Activated CD8-positive, alpha-beta T cell treated with anti-CD3 and anti-CD28 coated beads, Interleukin-2, amount 10 ng/mL, durations not matched to agents 7 days and 5 days (primary cell): ENCODE data around the gene SENP2. TPM values are rescaled to one million over a fixed set of nuclear protein-coding genes. Genes with fewer than 3 reads are reported as not detected.
"Not testable (repeated sequence)": the region's sequence is repeated elsewhere in the genome, so short reads cannot be mapped to it uniquely, and the experiment has no call there.

Source experiments
- ATAC-seq: fragments of 150-1000 bp; cut with Tn5 transposase; one replicate; pipeline ENCODE4 v1.10.0; 2021; ENCODE audit warnings: moderate library complexity
- CTCF ChIA-PET: fragments of 350-600 bp; sonication (Branson Sonifier 250); formaldehyde crosslinking; loops from one replicate; lab custom pipeline; 2021; ENCODE audit warnings: antibody characterized with exemption; lab: Charles Lee
- POLR2A ChIA-PET: fragments of 350-600 bp; sonication (Branson Sonifier 250); formaldehyde crosslinking; loops from one replicate; lab custom pipeline; 2021; ENCODE audit warnings: antibody characterized with exemption; lab: Charles Lee
- DNase-seq: peaks from one replicate; pipeline ENCODE4 v3.0.0-alpha.2; 2020
- H3K27ac Mint-ChIP-seq: one replicate; pipeline ENCODE4 v1.8.0; 2021; ENCODE audit warnings: mild to moderate bottlenecking, mixed read lengths
- H3K27me3 Mint-ChIP-seq: one replicate; pipeline ENCODE4 v1.8.0; 2021; ENCODE audit warnings: low read depth, mixed read lengths
- H3K36me3 Mint-ChIP-seq: one replicate; pipeline ENCODE4 v1.8.0; 2021; ENCODE audit warnings: low read depth, mixed read lengths
- H3K4me1 Mint-ChIP-seq: one replicate; pipeline ENCODE4 v1.8.0; 2021; ENCODE audit warnings: low read depth, mixed read lengths
- H3K4me3 Mint-ChIP-seq: one replicate; pipeline ENCODE4 v1.8.0; 2021; ENCODE audit warnings: mild to moderate bottlenecking, mixed read lengths
- H3K9me3 Mint-ChIP-seq: one replicate; pipeline ENCODE4 v1.8.0; 2022; ENCODE audit warnings: mixed read lengths; ENCODE audit not compliant: insufficient read depth
- total RNA-seq, 2 experiments: library from RNA; stranded (reverse); gene quantifications; one replicate each; pipeline ENCODE4 v1.2.3, GENCODE V29; 2021

Gene SENP2
- total RNA-seq, 2 experiments from 2014 or later: 27.5 to 28.9 TPM

GRCh38 chr3:185631508-185632206 is 45.6 kb downstream of the SENP2 start:
- H3K4me3 Mint-ChIP-seq: no peak overlapping the region
- ChIA-PET CTCF (no interaction called here), POLR2A (no interaction called here)
- no peaks in the 10 kb centered on the region for H3K27me3 Mint-ChIP-seq
- no peak for ATAC-seq
- no peak overlapping the region for H3K27ac Mint-ChIP-seq
- DNase-seq: no peak
- no peaks in the 10 kb centered on the region for H3K9me3 Mint-ChIP-seq
- H3K4me1 Mint-ChIP-seq: peaks cover 3% of the 10 kb centered on the region
- H3K36me3 Mint-ChIP-seq: peaks cover 19% of the 10 kb centered on the region

- H3K36me3 Mint-ChIP-seq: peaks cover 12% of the 10 kb centered on the region
- ChIA-PET POLR2A (no interaction called here), CTCF (interaction anchor here (1.0 to 1.1 kb wide), 2 partner anchors 8 to 27 kb away, joined by 3 read pairs; no protein-coding TSS in a partner anchor)
- ATAC-seq (no peak), DNase-seq (no peak)
- no peaks in the 10 kb centered on the region for H3K27me3 Mint-ChIP-seq
- H3K9me3 Mint-ChIP-seq: no peaks in the 10 kb centered on the region
- H3K4me1 Mint-ChIP-seq: peaks cover 3% of the 10 kb centered on the region
- no peak overlapping the region for H3K27ac Mint-ChIP-seq
- H3K4me3 Mint-ChIP-seq: no peak overlapping the region
Observed at GRCh38 chr3:185632996-185633395, 46.9 kb downstream of the SENP2 start.

- no peak overlapping the region for H3K27ac Mint-ChIP-seq
- peaks cover 6% of the 10 kb centered on the region for H3K27me3 Mint-ChIP-seq
- CTCF ChIA-PET: no interaction called here
- no peak for DNase-seq
- no peak overlapping the region for H3K4me3 Mint-ChIP-seq
- ATAC-seq: no peak
- no peaks in the 10 kb centered on the region for H3K9me3 Mint-ChIP-seq
- peaks cover 3% of the 10 kb centered on the region for H3K4me1 Mint-ChIP-seq
- POLR2A ChIA-PET: no interaction called here
- H3K36me3 Mint-ChIP-seq: no peaks in the 10 kb centered on the region
Observed at GRCh38 chr3:185637388-185637787, 51.3 kb downstream of the SENP2 start.

- H3K4me1 Mint-ChIP-seq, H3K27me3 Mint-ChIP-seq, DNase-seq, H3K27ac Mint-ChIP-seq, H3K36me3 Mint-ChIP-seq, ATAC-seq, POLR2A ChIA-PET, CTCF ChIA-PET, H3K4me3 Mint-ChIP-seq, H3K9me3 Mint-ChIP-seq: not testable (repeated sequence)
Observed at GRCh38 chr3:185638651-185639050, 52.6 kb downstream of the SENP2 start.

- peaks cover 6% of the 10 kb centered on the region for H3K27me3 Mint-ChIP-seq
- POLR2A ChIA-PET: no interaction called here
Observed at GRCh38 chr3:185639632-185640206, 53.6 kb downstream of the SENP2 start.

GRCh38 chr3:185640308-185640707 is 54.2 kb downstream of the SENP2 start:
- Mint-ChIP-seq H3K4me1 (no peaks in the 10 kb centered on the region), H3K27me3 (peaks cover 7% of the 10 kb centered on the region), H3K27ac (no peak overlapping the region), H3K9me3 (no peaks in the 10 kb centered on the region), H3K36me3 (no peaks in the 10 kb centered on the region), H3K4me3 (no peak overlapping the region)
- POLR2A ChIA-PET: no interaction called here
- CTCF ChIA-PET: no interaction called here
- ATAC-seq (no peak), DNase-seq (no peak)

More at GRCh38 chr3:185639632-185640206, 53.6 kb downstream of the SENP2 start:
- Mint-ChIP-seq H3K4me3 (no peak overlapping the region), H3K4me1 (no peaks in the 10 kb centered on the region), H3K27ac (no peak overlapping the region), H3K9me3 (no peaks in the 10 kb centered on the region), H3K36me3 (no peaks in the 10 kb centered on the region)
- ATAC-seq (no peak), DNase-seq (no peak)
- CTCF ChIA-PET: no interaction called here

- CTCF ChIA-PET, DNase-seq, H3K27me3 Mint-ChIP-seq, H3K4me3 Mint-ChIP-seq, H3K27ac Mint-ChIP-seq, ATAC-seq, H3K36me3 Mint-ChIP-seq, POLR2A ChIA-PET, H3K4me1 Mint-ChIP-seq, H3K9me3 Mint-ChIP-seq: not testable (repeated sequence)
Observed at GRCh38 chr3:185645191-185645590, 59.1 kb downstream of the SENP2 start.

- CTCF ChIA-PET: interaction anchor here (1.4 kb wide), 1 partner anchor 14 kb away, joined by 4 read pairs; no protein-coding TSS in a partner anchor
- ATAC-seq (no peak), DNase-seq (no peak)
- peaks cover 6% of the 10 kb centered on the region for H3K27me3 Mint-ChIP-seq
- no peak overlapping the region for H3K4me3 Mint-ChIP-seq
- no peaks in the 10 kb centered on the region for H3K9me3 Mint-ChIP-seq
- POLR2A ChIA-PET: no interaction called here
- H3K27ac Mint-ChIP-seq: no peak overlapping the region
- H3K4me1 Mint-ChIP-seq: no peaks in the 10 kb centered on the region
- H3K36me3 Mint-ChIP-seq: no peaks in the 10 kb centered on the region
Observed at GRCh38 chr3:185645596-185646381, 59.7 kb downstream of the SENP2 start.

- Mint-ChIP-seq H3K4me3 (no peak overlapping the region), H3K36me3 (no peaks in the 10 kb centered on the region), H3K9me3 (no peaks in the 10 kb centered on the region), H3K27me3 (peaks cover 6% of the 10 kb centered on the region), H3K4me1 (no peaks in the 10 kb centered on the region), H3K27ac (no peak overlapping the region)
- ChIA-PET POLR2A (interaction anchor here (0.6 kb wide), 1 partner anchor 1177 kb away, joined by 3 read pairs; no protein-coding TSS in a partner anchor), CTCF (interaction anchor here (1.4 kb wide), 1 partner anchor 13 kb away, joined by 4 read pairs; no protein-coding TSS in a partner anchor)
- DNase-seq (no peak), ATAC-seq (no peak)
Observed at GRCh38 chr3:185646382-185647133, 60.5 kb downstream of the SENP2 start.

- no peaks in the 10 kb centered on the region for H3K36me3 Mint-ChIP-seq
- H3K27ac Mint-ChIP-seq: no peak overlapping the region
- DNase-seq (no peak), ATAC-seq (no peak)
- peaks cover 3% of the 10 kb centered on the region for H3K27me3 Mint-ChIP-seq
- no peak overlapping the region for H3K4me3 Mint-ChIP-seq
- H3K9me3 Mint-ChIP-seq: no peaks in the 10 kb centered on the region
- ChIA-PET POLR2A (interaction anchor here (0.6 kb wide), 1 partner anchor 1176 kb away, joined by 3 read pairs; no protein-coding TSS in a partner anchor), CTCF (interaction anchor here (1.4 to 2.0 kb wide), 2 partner anchors 13 kb away, joined by 4 to 10 read pairs; no protein-coding TSS in a partner anchor)
- no peaks in the 10 kb centered on the region for H3K4me1 Mint-ChIP-seq
Observed at GRCh38 chr3:185647134-185647879, 61.2 kb downstream of the SENP2 start.

GRCh38 chr3:185647880-185648210 is 61.8 kb downstream of the SENP2 start:
- Mint-ChIP-seq H3K4me3 (no peak overlapping the region), H3K4me1 (no peaks in the 10 kb centered on the region), H3K9me3 (no peaks in the 10 kb centered on the region), H3K36me3 (no peaks in the 10 kb centered on the region), H3K27me3 (peaks cover 3% of the 10 kb centered on the region), H3K27ac (no peak overlapping the region)
- DNase-seq (no peak), ATAC-seq (no peak)
- CTCF ChIA-PET: interaction anchor here (0.7 to 2.0 kb wide), 2 partner anchors 13 to 121 kb away, joined by 3 to 10 read pairs; no protein-coding TSS in a partner anchor
- POLR2A ChIA-PET: no interaction called here
